ENCODE measurements around the gene LRRC23.

The LRRC23 gene

GRCh38 chr12:6925540-6926279 is 21.1 kb downstream of the LRRC23 start:
- no peak for DNase-seq (ENCODE audit: low read depth, low spot score)

GRCh38 chr12:6927379-6928021 is 22.9 kb downstream of the LRRC23 start, which contains the start of gene ATN1:
Gene ATN1, plus strand, starts transcription at chr12:6927959. Its CDS starts 6,043 bp downstream, at chr12:6934002.
- DNase-seq (ENCODE audit: low read depth, low spot score), result no peak

- DNase-seq (ENCODE audit: low read depth, low spot score), result no peak
Observed at GRCh38 chr12:6928022-6928702, 23.5 kb downstream of the LRRC23 start.

GRCh38 chr12:6928703-6929407 is 24.2 kb downstream of the LRRC23 start:
- DNase-seq (ENCODE audit: low read depth, low spot score), result no peak

GRCh38 chr12:6929466-6930452 is 25.1 kb downstream of the LRRC23 start:
- DNase-seq (ENCODE audit: low read depth, low spot score), result no peak

- DNase-seq (ENCODE audit: low read depth, low spot score), result no peak
Observed at GRCh38 chr12:6932766-6933165, 28.1 kb downstream of the LRRC23 start.

- no peak for DNase-seq (ENCODE audit: low read depth, low spot score)
Observed at GRCh38 chr12:6934110-6934509, 29.5 kb downstream of the LRRC23 start.

GRCh38 chr12:6935371-6936193 is 31.0 kb downstream of the LRRC23 start:
- no peak for DNase-seq (ENCODE audit: low read depth, low spot score)

GRCh38 chr12:6936194-6936635 is 31.6 kb downstream of the LRRC23 start:
- no peak for DNase-seq (ENCODE audit: low read depth, low spot score)

GRCh38 chr12:6936636-6937480 is 32.2 kb downstream of the LRRC23 start:
- DNase-seq (ENCODE audit: low read depth, low spot score), result no peak

GRCh38 chr12:6937481-6938352 is 33.1 kb downstream of the LRRC23 start:
- DNase-seq (ENCODE audit: low read depth, low spot score), result peak; percentile 90

- DNase-seq (ENCODE audit: low read depth, low spot score), result no peak
Observed at GRCh38 chr12:6938353-6939190, 34.0 kb downstream of the LRRC23 start.

- DNase-seq (ENCODE audit: low read depth, low spot score), result no peak
Observed at GRCh38 chr12:6939191-6939540, 34.5 kb downstream of the LRRC23 start.

GRCh38 chr12:6941267-6941666 is 36.6 kb downstream of the LRRC23 start:
- DNase-seq (ENCODE audit: low read depth, low spot score), result no peak

GRCh38 chr12:6941782-6942181 is 37.2 kb downstream of the LRRC23 start:
- DNase-seq (ENCODE audit: low read depth, low spot score), result no peak

GRCh38 chr12:6942331-6942665 is 37.7 kb downstream of the LRRC23 start:
- no peak for DNase-seq (ENCODE audit: low read depth, low spot score)

GRCh38 chr12:6943389-6943721 is 38.7 kb downstream of the LRRC23 start:
- DNase-seq (ENCODE audit: low read depth, low spot score), result peak; percentile 86
